Measurements from ENCODE around the gene TANGO6. TPM values are rescaled to one million over a fixed set of nuclear protein-coding genes. Genes with fewer than 3 reads are reported as not detected.

Gene TANGO6
- total RNA-seq, 6 experiments from 2014 or later, result 10.9 to 15.5 (median 14.2) TPM

- WGBS (ENCODE audit: insufficient coverage, low coverage, low lambda C conversion rate, missing lambda C conversion rate), result 1% methylated on average over 53 of the region's 53 CpGs
- Histone ChIP-seq H3K4me1 (peaks cover 0 to 29% (median 0%) of the 10 kb centered on the region in 4 donors), H3K27ac (peak overlapping the region; percentile 68 to 91 (median 87)), H3K4me3 (peak overlapping the region; percentile 87 to 93 (median 90)), H3K27me3 (no peaks in the 10 kb centered on the region), H3K9me3 (no peaks in the 10 kb centered on the region), H3K36me3 (peaks cover 0 to 6% (median 0%) of the 10 kb centered on the region in 4 donors)
- TF ChIP-seq POLR2A (IDR thresholded peaks at IDR 0.05) (no peak), CTCF (IDR thresholded peaks at IDR 0.05) (no peak)
- ATAC-seq (peak; percentile 70 to 83 (median 78)), DNase-seq (peak; percentile 77 to 88 (median 83))
- intact Hi-C loops (cut with DNase I), result no loop called here
Measured at GRCh38 chr16:69131839-69132423, 288.6 kb downstream of the TANGO6 start.

GRCh38 chr16:69132424-69133252 is 289.3 kb downstream of the TANGO6 start, which contains the start of the genes CHTF8 and UTP4:
CHTF8 (minus strand) TSS chr16:69132588; CDS start chr16:69121458, 11,130 bp downstream.
UTP4 (plus strand) TSS chr16:69132649; CDS start chr16:69133460, 811 bp downstream.
- DNase-seq, result peak; percentile 89 to 90 (median 90)
- Histone ChIP-seq H3K4me3 (peak within 1 kb of the TSS; percentile 87 to 93 (median 90)), H3K27me3 (no peaks in the 10 kb centered on the region), H3K36me3 (peaks cover 0 to 13% (median 0%) of the 10 kb centered on the region in 4 donors), H3K4me1 (peaks cover 0 to 29% (median 0%) of the 10 kb centered on the region in 4 donors), H3K9me3 (no peaks in the 10 kb centered on the region), H3K27ac (peak within 1 kb of the TSS; percentile 68 to 91 (median 87))
- no peak for TF ChIP-seq CTCF (IDR thresholded peaks at IDR 0.05)
- peak; percentile 94 for TF ChIP-seq POLR2A (IDR thresholded peaks at IDR 0.05)
- intact Hi-C loops (cut with DNase I), result no loop called here
- WGBS (ENCODE audit: insufficient coverage, low coverage, low lambda C conversion rate, missing lambda C conversion rate), result 3% methylated on average over 13 of the region's 78 CpGs
- ATAC-seq, result peak; percentile 90 to 95 (median 94)

DNA sequence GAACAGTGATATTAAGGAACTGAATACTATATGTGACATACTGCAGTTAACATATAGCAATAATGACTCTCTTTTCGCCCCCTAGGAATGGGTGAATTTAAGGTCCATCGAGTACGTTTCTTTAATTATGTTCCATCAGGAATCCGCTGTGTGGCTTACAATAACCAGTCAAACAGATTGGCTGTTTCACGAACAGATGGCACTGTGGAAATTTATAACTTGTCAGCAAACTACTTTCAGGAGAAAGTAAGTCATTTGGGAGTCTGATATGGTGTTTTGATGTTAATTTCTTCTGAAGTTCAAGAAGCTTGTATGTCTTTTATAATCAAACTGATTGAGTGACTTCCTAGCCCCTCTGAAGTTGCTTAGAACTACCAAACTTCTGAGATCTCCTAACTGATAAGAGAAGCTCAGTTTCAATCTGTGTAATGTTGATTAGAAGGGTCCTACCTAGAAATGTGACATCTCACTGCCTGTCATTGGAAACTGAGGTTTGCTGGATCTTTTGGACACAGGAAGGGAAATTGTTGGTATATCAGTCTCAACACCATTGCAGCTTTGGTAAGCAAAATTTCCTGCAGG is 290.1 kb downstream of the TANGO6 start:
- H3K4me1 ChIP-seq, result peaks cover 0 to 22% (median 0%) of the 10 kb centered on the region in 4 donors
- ATAC-seq, result no peak
- TF ChIP-seq CTCF (IDR thresholded peaks at IDR 0.05), result no peak
- H3K27me3 ChIP-seq, result no peaks in the 10 kb centered on the region
- DNase-seq, result no peak
- no peaks in the 10 kb centered on the region for H3K9me3 ChIP-seq
- WGBS (ENCODE audit: insufficient coverage, low coverage, low lambda C conversion rate, missing lambda C conversion rate), result 30% methylated on average over 4 of the region's 5 CpGs
- H3K27ac ChIP-seq, result no peak overlapping the region
- H3K36me3 ChIP-seq, result peaks cover 0 to 20% (median 0%) of the 10 kb centered on the region in 4 donors
- intact Hi-C loops (cut with DNase I), result no loop called here
- H3K4me3 ChIP-seq, result peak overlapping the region; percentile 87 to 93 (median 90)

Small RNA genes lying within 50 kb of the gene (small RNA-seq; reads per million reads assigned to genes)
- gene RF00019 (0 reads per million in 2 experiments), gene RF00066 (0 reads per million in 2 experiments), gene RNU6-898P (0 reads per million in 2 experiments)

Other genes with a start within 250 kb of the TANGO6 start
- gene CDH3, start 198.2 kb upstream of the TANGO6 start, total RNA-seq, result under 1 TPM in 1 of 6 experiments, not detected in 5; 0.06 TPM
- 100 to 1,000 TPM in 1 of 6 experiments, 10 to 100 TPM in 5; 54.3 to 130 (median 76.5) TPM for gene CDH1, start 106.2 kb upstream of the TANGO6 start, total RNA-seq